A673 (cell line): ENCODE results near the gene DTWD1. TPM values are rescaled to one million over a fixed set of nuclear protein-coding genes. Genes with fewer than 3 reads are reported as not detected.
"Not testable (repeated sequence)": the region's sequence is repeated elsewhere in the genome, so short reads cannot be mapped to it uniquely, and the experiment has no call there.

Source experiments
- BruUV-seq: library from RNA; stranded (reverse); fragments of 400-500 nt; replicated peaks from 2 replicates; lab custom pipeline; 2021; lab: Mats Ljungman, UMichigan
- CTCF ChIA-PET: fragments of 300-600 bp; sonication (Branson Sonifier 250); formaldehyde crosslinking; loops from one replicate; lab custom pipeline; 2022; ENCODE audit warnings: antibody characterized with exemption; lab: Charles Lee
- POLR2A ChIA-PET: fragments of 300-600 bp; sonication (Branson Sonifier 250); formaldehyde crosslinking; loops from one replicate; lab custom pipeline; 2022; ENCODE audit warnings: antibody characterized with exemption; ENCODE audit not compliant: low non-redundant PET; lab: Charles Lee
- DNase-seq: peaks from one replicate; pipeline ENCODE4 v3.0.0-alpha.2; 2015; ENCODE audit warnings: low spot score
- H3K27ac ChIP-seq: fragments of 200-600 bp; sonication (generic); 2 replicates; pipeline ENCODE4 v1.5.1; 2016; ENCODE audit warnings: mixed run types, low read depth, mild to moderate bottlenecking, mixed read lengths, antibody characterized with exemption, low read length; ENCODE audit not compliant: poor library complexity, severe bottlenecking
- H3K27me3 ChIP-seq: fragments of 200-600 bp; sonication (generic); replicated peaks from 2 replicates; pipeline ENCODE4 v1.6.1; 2017; ENCODE audit warnings: mixed run types, low read depth, mild to moderate bottlenecking, mixed read lengths, antibody characterized with exemption, low read length; ENCODE audit not compliant: insufficient read depth, poor library complexity
- H3K36me3 ChIP-seq: fragments of 200-600 bp; sonication (generic); 2 replicates; pipeline ENCODE4 v1.6.1; 2016; ENCODE audit warnings: mixed run types, mild to moderate bottlenecking, mixed read lengths, antibody characterized with exemption, low read length; ENCODE audit not compliant: insufficient read depth, poor library complexity, severe bottlenecking
- H3K4me1 ChIP-seq: fragments of 200-600 bp; sonication (generic); 2 replicates; pipeline ENCODE4 v1.6.1; 2017; ENCODE audit warnings: mixed run types, mild to moderate bottlenecking, mixed read lengths, antibody characterized with exemption, low read length; ENCODE audit not compliant: insufficient read depth, poor library complexity, severe bottlenecking
- H3K4me3 ChIP-seq: fragments of 200-600 bp; sonication (generic); 2 replicates; pipeline ENCODE4 v1.5.1; 2016; ENCODE audit warnings: low read depth, mixed run types, mild to moderate bottlenecking, mixed read lengths, low read length; ENCODE audit not compliant: poor library complexity, severe bottlenecking
- H3K9me3 ChIP-seq: fragments of 200-600 bp; sonication (generic); 2 replicates; pipeline ENCODE4 v1.6.1; 2016; ENCODE audit warnings: mixed run types, low read depth, mild to moderate bottlenecking, mixed read lengths, antibody characterized with exemption, low read length; ENCODE audit not compliant: poor library complexity, severe bottlenecking
- CTCF ChIP-seq: fragments of 300-800, 200-600 bp; sonication (generic); conservative IDR thresholded peaks from 2 replicates; pipeline ENCODE4 v1.5.1; 2017; ENCODE audit warnings: low read depth, mild to moderate bottlenecking, antibody characterized with exemption, low read length, moderate library complexity, mixed read lengths
- EZH2 ChIP-seq: fragments of 200-600 bp; sonication (generic); IDR thresholded peaks from 2 replicates; pipeline ENCODE4 v1.6.1; 2017; ENCODE audit warnings: borderline replicate concordance, low read depth, mild to moderate bottlenecking, mixed read lengths, antibody characterized with exemption, low read length; ENCODE audit not compliant: poor library complexity, severe bottlenecking
- intact Hi-C: fragments of 100-400 bp; cut with micrococcal nuclease; formaldehyde crosslinking; loops from one replicate; pipeline ENCODE4 v1.10.0; 2022; ENCODE audit not compliant: unreplicated experiment
- total RNA-seq: library from RNA; stranded (reverse); gene quantifications from 2 replicates; pipeline ENCODE4 v1.2.3, GENCODE V29; 2021

Gene DTWD1
- total RNA-seq, 1 experiment from 2014 or later = 16.5 TPM

GRCh38 chr15:49696433-49696832 lies 75.6 kb downstream of the DTWD1 start:
- Histone ChIP-seq H3K9me3 (no peaks in the 10 kb centered on the region), H3K4me3 (no peak overlapping the region), H3K36me3 (no peaks in the 10 kb centered on the region), H3K4me1 (no peaks in the 10 kb centered on the region), H3K27me3 (no peaks in the 10 kb centered on the region), H3K27ac (no peak overlapping the region)
- ChIA-PET POLR2A (no interaction called here), CTCF (no interaction called here)
- no peak for DNase-seq
- intact Hi-C loops = no loop called here
- no TSS peak for BruUV-seq
- TF ChIP-seq EZH2 (no peak), CTCF (no peak)

DNA sequence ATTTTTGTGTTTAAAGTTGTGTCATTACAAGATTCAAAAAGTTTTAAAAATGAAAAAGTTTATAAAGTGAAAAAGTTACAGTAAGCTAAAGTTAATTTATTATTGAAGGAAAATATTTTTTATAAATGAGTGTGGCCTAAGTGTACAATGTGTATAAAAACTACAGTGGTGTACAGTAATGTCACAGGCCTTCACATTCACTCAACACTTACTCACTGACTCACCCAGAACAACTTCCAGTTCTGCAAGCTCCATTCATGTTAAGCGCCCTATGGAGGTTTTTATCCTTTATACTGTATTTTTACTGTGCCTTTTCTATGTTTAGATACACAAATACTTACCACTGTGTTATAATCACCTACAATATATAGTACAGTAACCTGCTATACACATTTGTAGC lies 76.3 kb downstream of the DTWD1 start:
- H3K4me3 ChIP-seq = no peak overlapping the region
- H3K4me1 ChIP-seq = no peaks in the 10 kb centered on the region
- TF ChIP-seq EZH2 (no peak), CTCF (no peak)
- H3K9me3 ChIP-seq = no peaks in the 10 kb centered on the region
- no peak for DNase-seq
- BruUV-seq = no TSS peak
- H3K27me3 ChIP-seq = no peaks in the 10 kb centered on the region
- POLR2A ChIA-PET = no interaction called here
- H3K27ac ChIP-seq = no peak overlapping the region
- intact Hi-C loops = no loop called here
- H3K36me3 ChIP-seq = no peaks in the 10 kb centered on the region
- CTCF ChIA-PET = no interaction called here

DNA sequence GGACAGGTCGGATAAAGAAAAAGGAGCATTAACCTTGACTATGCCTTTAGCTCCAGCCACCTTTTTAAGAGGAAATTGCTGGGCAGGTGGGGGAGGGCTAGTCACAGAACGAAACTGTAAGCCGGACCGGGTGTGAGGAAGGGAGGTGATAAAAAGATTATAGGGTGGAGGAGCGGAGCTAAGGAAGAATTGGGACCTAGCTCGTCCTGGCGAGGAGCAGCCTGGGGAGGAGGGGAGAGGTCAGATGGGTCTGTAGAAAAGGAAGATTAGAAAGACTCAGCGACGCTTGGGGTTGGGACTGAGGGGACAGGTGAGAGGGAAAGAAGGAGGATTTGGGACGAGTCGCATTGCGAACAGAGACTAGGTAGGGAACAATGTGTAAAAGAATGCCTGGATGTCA lies 82.1 kb downstream of the DTWD1 start:
- BruUV-seq, H3K27ac ChIP-seq, H3K4me3 ChIP-seq, DNase-seq, POLR2A ChIA-PET, CTCF ChIA-PET, H3K9me3 ChIP-seq, H3K4me1 ChIP-seq, H3K36me3 ChIP-seq, intact Hi-C loops, H3K27me3 ChIP-seq: not testable (repeated sequence)

Other genes with a start within 250 kb of the DTWD1 start
- not detected in 2 replicates for gene FGF7, start 197.8 kb upstream of the DTWD1 start, total RNA-seq
- 2.3 and 4.2 TPM in 2 replicates for gene FAM227B, start 230 bp upstream of the DTWD1 start, total RNA-seq